GM23338 (cell line): ENCODE measurements around the gene TMEM61.
"Not testable (repeated sequence)": the region's sequence is repeated elsewhere in the genome, so short reads cannot be mapped to it uniquely, and the experiment has no call there.

Experiments
- EZH2 ChIP-seq: fragments of 200-600 bp; sonication (generic); IDR thresholded peaks from one replicate; pipeline ENCODE4 v1.8.0; 2017; ENCODE audit warnings: antibody characterized with exemption, mild to moderate bottlenecking, low read depth; ENCODE audit not compliant: unreplicated experiment
- TF ChIP-seq, protein P1 (sequence below), 2 experiments: fragments of 200-600 bp in 1 of 2; sonication (generic) in 1 of 2; conservative IDR thresholded peaks; 2 replicates each; pipeline versions ENCODE4 v1.5.1 to v1.6.1; 2016 to 2017; ENCODE audit warnings: antibody characterized with exemption in 2 of 2, low read depth in 2 of 2, mild to moderate bottlenecking in 2 of 2, moderate library complexity in 1 of 2

DNA sequence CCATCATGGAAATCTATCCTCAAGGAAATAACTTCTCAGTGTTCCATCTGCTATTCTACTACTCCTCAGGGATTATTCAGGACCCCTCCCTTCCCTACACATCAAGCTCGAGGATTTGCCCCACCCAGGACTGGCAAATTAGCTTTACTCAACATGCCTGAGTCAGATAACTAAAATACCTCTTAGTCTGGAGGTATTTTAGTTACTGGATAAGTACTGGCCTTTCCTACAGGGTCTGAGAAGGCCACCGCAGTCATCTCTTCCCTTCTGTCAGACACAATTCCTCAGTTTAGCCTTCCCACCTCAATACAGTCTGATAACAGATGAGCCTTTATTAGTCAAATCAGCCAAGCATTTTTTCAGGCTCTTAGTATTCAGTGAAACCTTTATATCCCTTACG, 46.3 kb downstream of the TMEM61 start:
- TF ChIP-seq, protein P1, sequence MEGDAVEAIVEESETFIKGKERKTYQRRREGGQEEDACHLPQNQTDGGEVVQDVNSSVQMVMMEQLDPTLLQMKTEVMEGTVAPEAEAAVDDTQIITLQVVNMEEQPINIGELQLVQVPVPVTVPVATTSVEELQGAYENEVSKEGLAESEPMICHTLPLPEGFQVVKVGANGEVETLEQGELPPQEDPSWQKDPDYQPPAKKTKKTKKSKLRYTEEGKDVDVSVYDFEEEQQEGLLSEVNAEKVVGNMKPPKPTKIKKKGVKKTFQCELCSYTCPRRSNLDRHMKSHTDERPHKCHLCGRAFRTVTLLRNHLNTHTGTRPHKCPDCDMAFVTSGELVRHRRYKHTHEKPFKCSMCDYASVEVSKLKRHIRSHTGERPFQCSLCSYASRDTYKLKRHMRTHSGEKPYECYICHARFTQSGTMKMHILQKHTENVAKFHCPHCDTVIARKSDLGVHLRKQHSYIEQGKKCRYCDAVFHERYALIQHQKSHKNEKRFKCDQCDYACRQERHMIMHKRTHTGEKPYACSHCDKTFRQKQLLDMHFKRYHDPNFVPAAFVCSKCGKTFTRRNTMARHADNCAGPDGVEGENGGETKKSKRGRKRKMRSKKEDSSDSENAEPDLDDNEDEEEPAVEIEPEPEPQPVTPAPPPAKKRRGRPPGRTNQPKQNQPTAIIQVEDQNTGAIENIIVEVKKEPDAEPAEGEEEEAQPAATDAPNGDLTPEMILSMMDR (conservative IDR thresholded peaks at IDR 0.05; ENCODE audit: low read depth in 2 of 2) = not testable (repeated sequence)
- not testable (repeated sequence) for TF ChIP-seq EZH2
